K562 (cell line): ENCODE results near the gene PITPNM3. TPM values are rescaled to one million over a fixed set of nuclear protein-coding genes. Genes with fewer than 3 reads are reported as not detected.
A peak's percentile ranks its signal among the peaks of the same experiment; 100 is the strongest.

ENCODE experiments used
- CXXC5 ChIP-seq: fragments of 250-450 bp; sonication (Bioruptor Pico); IDR thresholded peaks from 2 replicates; pipeline ENCODE4 v1.8.0; 2022; ENCODE audit warnings: inconsistent platforms, mild to moderate bottlenecking, moderate library complexity
- EP400 ChIP-seq: fragments of 450-650 bp; IDR thresholded peaks from 2 replicates; pipeline ENCODE4 v1.6.1; 2017; ENCODE audit warnings: antibody characterized with exemption, mild to moderate bottlenecking, moderate library complexity
- HNRNPLL ChIP-seq: fragments of 200-400 bp; formaldehyde crosslinking; IDR thresholded peaks from 2 replicates; pipeline ENCODE4 v1.6.1; 2017; ENCODE audit warnings: low read length, low read depth, mild to moderate bottlenecking; ENCODE audit not compliant: poor library complexity, severe bottlenecking
- MLLT1 ChIP-seq, 2 experiments: fragments of 450-650 bp; IDR thresholded peaks; 2 replicates each; pipeline ENCODE4 v1.6.1; 2016
- MYC ChIP-seq, 2 experiments: fragments of 250-450 bp in 1 of 2; sonication (Bioruptor Pico) in 1 of 2; IDR thresholded peaks; 2 replicates each; pipeline versions ENCODE4 v1.5.1 to v1.6.1; 2012 to 2021; ENCODE audit warnings: low read depth in 2 of 2, borderline replicate concordance in 1 of 2, improper control_type of control experiment in 1 of 2, low read length in 1 of 2, mild to moderate bottlenecking in 1 of 2, moderate library complexity in 1 of 2
- PHF8 ChIP-seq: fragments of 200-600 bp; sonication (generic); IDR thresholded peaks from 2 replicates; pipeline ENCODE4 v1.6.1; 2012; ENCODE audit warnings: mixed run types, mild to moderate bottlenecking, inconsistent platforms, low read length, moderate library complexity, borderline replicate concordance
- SIN3A ChIP-seq, 2 experiments: fragments of 150-350 bp in 1 of 2; IDR thresholded peaks; 2 replicates each; pipeline ENCODE4 v1.6.1; 2011 to 2016; ENCODE audit warnings: borderline replicate concordance in 2 of 2, low read depth in 2 of 2, low read length in 2 of 2, mild to moderate bottlenecking in 2 of 2, moderate library complexity in 2 of 2; ENCODE audit not compliant: control insufficient read depth in 1 of 2
- YY1 ChIP-seq, 3 experiments: IDR thresholded peaks; 2 replicates each; pipeline ENCODE4 v1.6.1; 2011; ENCODE audit warnings: low read length in 2 of 3, mild to moderate bottlenecking in 2 of 3, moderate library complexity in 2 of 3, borderline replicate concordance in 1 of 3, control low read depth in 1 of 3, low read depth in 1 of 3; ENCODE audit not compliant: insufficient read depth in 3 of 3, insufficient replicate concordance in 2 of 3, control insufficient read depth in 1 of 3, insufficient read length in 1 of 3; ENCODE audit errors: extremely low read depth in 1 of 3
- ZNF431 ChIP-seq: sonication (generic); formaldehyde crosslinking; IDR thresholded peaks from 2 replicates; pipeline ENCODE4 v1.8.0; 2022; ENCODE audit warnings: mild to moderate bottlenecking, missing genetic modification reagents
- polyA plus RNA-seq, 8 experiments: library from polyadenylated mRNA; depleted of rRNA in 4 of 8; stranded (reverse) in 5 of 8; unstranded in 3 of 8; fragments of >200 nt; fragmentation: Nextera tagmentation in 2 of 8; fragmentation: Illumina TruSeq in 1 of 8; extraction: Ambion mirVana in 2 of 8; extraction: Trizol in 1 of 8; gene quantifications; 2 replicates each; pipeline versions ENCODE4 v1.2.1 to v1.2.3, GENCODE V29; 2011 to 2014; ENCODE audit warnings: inconsistent platforms in 1 of 8, missing spikeins in 1 of 8
- total RNA-seq, 7 experiments: library from RNA; depleted of rRNA in 6 of 7; stranded (reverse); fragments of >200 nt in 6 of 7; fragmentation: Illumina TruSeq in 2 of 7; extraction: Trizol in 2 of 7; gene quantifications; 2 replicates each; pipeline versions ENCODE4 v1.2.1 to v1.2.3, GENCODE V29; 2011 to 2021; ENCODE audit warnings: low replicate concordance in 1 of 7
- TF ChIP-seq, protein P1 (sequence below): fragments of 250-450 bp; sonication (Bioruptor Pico); IDR thresholded peaks from 2 replicates; pipeline ENCODE4 v1.4.0; 2020
- TF ChIP-seq, protein P2 (sequence below): sonication (generic); formaldehyde crosslinking; IDR thresholded peaks from 2 replicates; pipeline ENCODE4 v1.8.0; 2022; ENCODE audit warnings: mild to moderate bottlenecking, missing genetic modification reagents

The PITPNM3 gene
- total and polyA plus RNA-seq, 9 of the 15 experiments (the other 6 are each of a cell fraction or from before 2014, with no cell fraction given) = 0.14 to 0.38 (median 0.22) TPM; not detected in 2

DNA sequence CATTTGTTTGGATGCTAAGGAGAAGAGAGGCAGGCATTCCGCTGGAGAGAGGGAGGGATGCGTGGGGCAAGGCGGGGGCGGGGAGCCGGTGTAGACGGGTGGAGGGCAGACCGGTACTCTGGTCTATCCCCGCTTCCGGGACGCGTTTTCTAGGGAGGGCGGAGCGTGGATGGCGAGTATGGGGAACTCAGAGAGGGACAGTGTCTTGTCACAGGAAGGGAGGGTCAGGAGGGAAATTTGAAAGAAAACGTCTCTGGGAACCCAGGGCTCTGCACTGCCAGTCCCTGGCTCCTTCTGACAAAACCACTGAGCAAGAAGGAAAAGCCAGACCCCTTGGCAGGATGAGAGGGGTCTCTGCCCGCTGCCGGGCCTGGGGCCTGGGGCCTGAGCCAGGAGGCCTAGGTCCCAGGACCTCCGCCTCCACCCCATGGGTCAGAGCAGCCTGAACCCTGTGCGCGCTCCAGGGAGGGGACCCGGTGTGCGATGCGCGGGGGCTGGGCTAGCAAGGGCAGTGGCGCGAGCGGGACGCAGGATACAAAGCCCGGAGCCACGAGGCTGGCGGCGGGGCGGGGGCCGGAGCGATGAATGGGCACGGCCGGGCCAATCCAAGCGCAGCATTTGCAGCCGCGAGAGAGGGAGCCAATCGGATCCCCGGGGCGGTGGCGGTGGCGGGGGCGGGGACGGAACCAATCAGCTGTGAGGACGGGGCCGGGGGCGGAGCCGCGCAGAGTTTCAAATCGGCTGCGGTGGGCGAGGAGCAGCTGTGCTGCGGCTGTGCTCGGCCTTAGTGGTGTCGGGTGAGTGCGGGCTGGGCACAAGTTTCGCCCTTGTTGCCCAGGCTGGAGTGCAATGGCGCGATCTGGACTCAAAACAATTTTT, 112.4 kb downstream of the PITPNM3 start, which contains the start of gene PIMREG (continued):
- peak; percentile 88 for TF ChIP-seq MYC (IDR thresholded peaks at IDR 0.05; ENCODE audit: low read depth, low read length)
- no peak for TF ChIP-seq MYC (CRISPR knock-in tag; IDR thresholded peaks at IDR 0.05; ENCODE audit: borderline replicate concordance, low read depth)
- TF ChIP-seq YY1 (IDR thresholded peaks at IDR 0.05; ENCODE audit: borderline replicate concordance in 1 of 3, control insufficient read depth in 1 of 3, extremely low read depth in 1 of 3, insufficient read depth in 3 of 3, insufficient read length in 1 of 3, insufficient replicate concordance in 2 of 3, low read depth in 1 of 3, low read length in 2 of 3) = peak in 1 of 3 experiments; percentile 19
- TF ChIP-seq CXXC5 (CRISPR knock-in tag) = peak; percentile 66
- peak in 1 of 2 experiments; percentile 7; a peak in 1 of 4 replicates for TF ChIP-seq SIN3A (IDR thresholded peaks at IDR 0.05; ENCODE audit: borderline replicate concordance in 2 of 2, control insufficient read depth in 1 of 2, low read depth in 2 of 2, low read length in 2 of 2)
- TF ChIP-seq, protein P1, sequence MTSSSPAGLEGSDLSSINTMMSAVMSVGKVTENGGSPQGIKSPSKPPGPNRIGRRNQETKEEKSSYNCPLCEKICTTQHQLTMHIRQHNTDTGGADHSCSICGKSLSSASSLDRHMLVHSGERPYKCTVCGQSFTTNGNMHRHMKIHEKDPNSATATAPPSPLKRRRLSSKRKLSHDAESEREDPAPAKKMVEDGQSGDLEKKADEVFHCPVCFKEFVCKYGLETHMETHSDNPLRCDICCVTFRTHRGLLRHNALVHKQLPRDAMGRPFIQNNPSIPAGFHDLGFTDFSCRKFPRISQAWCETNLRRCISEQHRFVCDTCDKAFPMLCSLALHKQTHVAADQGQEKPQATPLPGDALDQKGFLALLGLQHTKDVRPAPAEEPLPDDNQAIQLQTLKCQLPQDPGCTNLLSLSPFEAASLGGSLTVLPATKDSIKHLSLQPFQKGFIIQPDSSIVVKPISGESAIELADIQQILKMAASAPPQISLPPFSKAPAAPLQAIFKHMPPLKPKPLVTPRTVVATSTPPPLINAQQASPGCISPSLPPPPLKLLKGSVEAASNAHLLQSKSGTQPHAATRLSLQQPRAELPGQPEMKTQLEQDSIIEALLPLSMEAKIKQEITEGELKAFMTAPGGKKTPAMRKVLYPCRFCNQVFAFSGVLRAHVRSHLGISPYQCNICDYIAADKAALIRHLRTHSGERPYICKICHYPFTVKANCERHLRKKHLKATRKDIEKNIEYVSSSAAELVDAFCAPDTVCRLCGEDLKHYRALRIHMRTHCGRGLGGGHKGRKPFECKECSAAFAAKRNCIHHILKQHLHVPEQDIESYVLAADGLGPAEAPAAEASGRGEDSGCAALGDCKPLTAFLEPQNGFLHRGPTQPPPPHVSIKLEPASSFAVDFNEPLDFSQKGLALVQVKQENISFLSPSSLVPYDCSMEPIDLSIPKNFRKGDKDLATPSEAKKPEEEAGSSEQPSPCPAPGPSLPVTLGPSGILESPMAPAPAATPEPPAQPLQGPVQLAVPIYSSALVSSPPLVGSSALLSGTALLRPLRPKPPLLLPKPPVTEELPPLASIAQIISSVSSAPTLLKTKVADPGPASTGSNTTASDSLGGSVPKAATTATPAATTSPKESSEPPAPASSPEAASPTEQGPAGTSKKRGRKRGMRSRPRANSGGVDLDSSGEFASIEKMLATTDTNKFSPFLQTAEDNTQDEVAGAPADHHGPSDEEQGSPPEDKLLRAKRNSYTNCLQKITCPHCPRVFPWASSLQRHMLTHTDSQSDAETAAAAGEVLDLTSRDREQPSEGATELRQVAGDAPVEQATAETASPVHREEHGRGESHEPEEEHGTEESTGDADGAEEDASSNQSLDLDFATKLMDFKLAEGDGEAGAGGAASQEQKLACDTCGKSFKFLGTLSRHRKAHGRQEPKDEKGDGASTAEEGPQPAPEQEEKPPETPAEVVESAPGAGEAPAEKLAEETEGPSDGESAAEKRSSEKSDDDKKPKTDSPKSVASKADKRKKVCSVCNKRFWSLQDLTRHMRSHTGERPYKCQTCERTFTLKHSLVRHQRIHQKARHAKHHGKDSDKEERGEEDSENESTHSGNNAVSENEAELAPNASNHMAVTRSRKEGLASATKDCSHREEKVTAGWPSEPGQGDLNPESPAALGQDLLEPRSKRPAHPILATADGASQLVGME (CRISPR knock-in tag) = no peak
- TF ChIP-seq, protein P2, sequence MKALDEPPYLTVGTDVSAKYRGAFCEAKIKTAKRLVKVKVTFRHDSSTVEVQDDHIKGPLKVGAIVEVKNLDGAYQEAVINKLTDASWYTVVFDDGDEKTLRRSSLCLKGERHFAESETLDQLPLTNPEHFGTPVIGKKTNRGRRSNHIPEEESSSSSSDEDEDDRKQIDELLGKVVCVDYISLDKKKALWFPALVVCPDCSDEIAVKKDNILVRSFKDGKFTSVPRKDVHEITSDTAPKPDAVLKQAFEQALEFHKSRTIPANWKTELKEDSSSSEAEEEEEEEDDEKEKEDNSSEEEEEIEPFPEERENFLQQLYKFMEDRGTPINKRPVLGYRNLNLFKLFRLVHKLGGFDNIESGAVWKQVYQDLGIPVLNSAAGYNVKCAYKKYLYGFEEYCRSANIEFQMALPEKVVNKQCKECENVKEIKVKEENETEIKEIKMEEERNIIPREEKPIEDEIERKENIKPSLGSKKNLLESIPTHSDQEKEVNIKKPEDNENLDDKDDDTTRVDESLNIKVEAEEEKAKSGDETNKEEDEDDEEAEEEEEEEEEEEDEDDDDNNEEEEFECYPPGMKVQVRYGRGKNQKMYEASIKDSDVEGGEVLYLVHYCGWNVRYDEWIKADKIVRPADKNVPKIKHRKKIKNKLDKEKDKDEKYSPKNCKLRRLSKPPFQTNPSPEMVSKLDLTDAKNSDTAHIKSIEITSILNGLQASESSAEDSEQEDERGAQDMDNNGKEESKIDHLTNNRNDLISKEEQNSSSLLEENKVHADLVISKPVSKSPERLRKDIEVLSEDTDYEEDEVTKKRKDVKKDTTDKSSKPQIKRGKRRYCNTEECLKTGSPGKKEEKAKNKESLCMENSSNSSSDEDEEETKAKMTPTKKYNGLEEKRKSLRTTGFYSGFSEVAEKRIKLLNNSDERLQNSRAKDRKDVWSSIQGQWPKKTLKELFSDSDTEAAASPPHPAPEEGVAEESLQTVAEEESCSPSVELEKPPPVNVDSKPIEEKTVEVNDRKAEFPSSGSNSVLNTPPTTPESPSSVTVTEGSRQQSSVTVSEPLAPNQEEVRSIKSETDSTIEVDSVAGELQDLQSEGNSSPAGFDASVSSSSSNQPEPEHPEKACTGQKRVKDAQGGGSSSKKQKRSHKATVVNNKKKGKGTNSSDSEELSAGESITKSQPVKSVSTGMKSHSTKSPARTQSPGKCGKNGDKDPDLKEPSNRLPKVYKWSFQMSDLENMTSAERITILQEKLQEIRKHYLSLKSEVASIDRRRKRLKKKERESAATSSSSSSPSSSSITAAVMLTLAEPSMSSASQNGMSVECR (CRISPR knock-in tag) = peak; percentile 62; the same call in 1 of the 2 replicates
- no peak for TF ChIP-seq MLLT1 (IDR thresholded peaks at IDR 0.05)
- TF ChIP-seq EP400 = peak; percentile 89
- TF ChIP-seq HNRNPLL = peak; percentile 41
- 0 out of 2 replicates have a peak, but pooled peaks have one; percentile 49 for TF ChIP-seq ZNF431
- peak; percentile 68; the same call in 1 of the 2 replicates for TF ChIP-seq PHF8
